NK-92 (cell line): Measurements from ENCODE around the gene GGA2.
"Not testable (repeated sequence)": the region's sequence is repeated elsewhere in the genome, so short reads cannot be mapped to it uniquely, and the experiment has no call there.

Source experiments
- DNase-seq: peaks from one replicate; lab custom pipeline; 2025; ENCODE audit not compliant: unreplicated experiment; lab: John Stamatoyannopoulos, UW

Gene GGA2

GRCh38 chr16:23478566-23478965, 31.7 kb downstream of the GGA2 start:
- DNase-seq, result no peak

GRCh38 chr16:23476289-23476688, 34.0 kb downstream of the GGA2 start:
- no peak for DNase-seq

- no peak for DNase-seq
These were observed 40.5 kb downstream of the GGA2 start for GRCh38 chr16:23469814-23470213.

GRCh38 chr16:23466162-23466885, 44.0 kb downstream of the GGA2 start:
- DNase-seq, result no peak

GRCh38 chr16:23465179-23465578, 45.1 kb downstream of the GGA2 start:
- no peak for DNase-seq

- DNase-seq, result no peak
These were observed 46.1 kb downstream of the GGA2 start for GRCh38 chr16:23464196-23464595.

- not testable (repeated sequence) for DNase-seq
These were observed 47.3 kb downstream of the GGA2 start for GRCh38 chr16:23462994-23463393.

GRCh38 chr16:23453338-23454052, 56.8 kb downstream of the GGA2 start:
- no peak for DNase-seq

- DNase-seq, result no peak
These were observed 57.5 kb downstream of the GGA2 start, which contains the start of gene COG7 for GRCh38 chr16:23452572-23453337. TSS of gene COG7 (minus strand) at chr16:23453189. CDS start at chr16:23452994, 195 bp downstream.

- DNase-seq, result no peak
These were observed 58.1 kb downstream of the GGA2 start for GRCh38 chr16:23452221-23452571.

- no peak for DNase-seq
These were observed 61.9 kb downstream of the GGA2 start for GRCh38 chr16:23448392-23448791.

GRCh38 chr16:23437542-23437941, 72.8 kb downstream of the GGA2 start:
- DNase-seq, result not testable (repeated sequence)

- DNase-seq, result no peak
These were observed 73.3 kb downstream of the GGA2 start for GRCh38 chr16:23436951-23437350.

- DNase-seq, result no peak
These were observed 74.8 kb downstream of the GGA2 start for GRCh38 chr16:23435500-23435899.

GRCh38 chr16:23434380-23434779, 75.9 kb downstream of the GGA2 start:
- DNase-seq, result no peak

- DNase-seq, result no peak
These were observed 76.9 kb downstream of the GGA2 start for GRCh38 chr16:23433261-23433920.

GRCh38 chr16:23432176-23433128, 77.8 kb downstream of the GGA2 start:
- no peak for DNase-seq

- no peak for DNase-seq
These were observed 81.9 kb downstream of the GGA2 start for GRCh38 chr16:23428351-23428750.

- no peak for DNase-seq
These were observed 85.9 kb downstream of the GGA2 start for GRCh38 chr16:23424292-23424958.
